Astrocyte (in vitro differentiated cells and primary cell): ENCODE results near the gene HIVEP2. TPM values are rescaled to one million over a fixed set of nuclear protein-coding genes. Genes with fewer than 3 reads are reported as not detected.

Experiments
- DNase-seq: peaks from one replicate; pipeline ENCODE4 v3.0.0-alpha.2; 2010; ENCODE audit warnings: low read depth
- FAIRE-seq: peaks from 2 replicates; lab custom pipeline; 2011; peaks lifted over from hg19 to GRCh38; lab: Jason Lieb, UNC
- H2AFZ ChIP-seq: 2 replicates; pipeline ENCODE4 v1.6.0; 2012; ENCODE audit warnings: low read depth, low read length, inconsistent platforms
- H3K27ac ChIP-seq: 2 replicates; pipeline ENCODE4 v1.5.1; 2011; ENCODE audit warnings: low read depth, low read length, inconsistent platforms
- H3K27me3 ChIP-seq: 2 replicates; pipeline ENCODE4 v1.6.0; 2011; ENCODE audit warnings: low read length, inconsistent platforms; ENCODE audit not compliant: insufficient read depth
- H3K36me3 ChIP-seq: 2 replicates; pipeline ENCODE4 v1.5.1; 2011; ENCODE audit warnings: low read length, inconsistent platforms; ENCODE audit not compliant: insufficient read depth
- H3K4me1 ChIP-seq: 2 replicates; pipeline ENCODE4 v1.5.1; 2011; ENCODE audit warnings: low read length, inconsistent platforms; ENCODE audit not compliant: insufficient read depth
- H3K4me2 ChIP-seq: 2 replicates; pipeline ENCODE4 v1.6.0; 2012; ENCODE audit warnings: low read length, inconsistent platforms
- H3K4me3 ChIP-seq: 2 replicates; pipeline ENCODE4 v1.5.1; 2011; ENCODE audit warnings: low read depth, mild to moderate bottlenecking, low read length, inconsistent platforms; ENCODE audit not compliant: insufficient read depth
- H3K79me2 ChIP-seq: 2 replicates; pipeline ENCODE4 v1.6.0; 2012; ENCODE audit warnings: mild to moderate bottlenecking, low read length, inconsistent platforms; ENCODE audit not compliant: insufficient read depth
- H3K9ac ChIP-seq: 2 replicates; pipeline ENCODE4 v1.6.0; 2012; ENCODE audit warnings: mild to moderate bottlenecking, low read length, inconsistent platforms
- H3K9me3 ChIP-seq: 2 replicates; pipeline ENCODE4 v1.5.1; 2012; ENCODE audit warnings: low read depth, mild to moderate bottlenecking, low read length, inconsistent platforms; ENCODE audit not compliant: insufficient read depth
- H4K20me1 ChIP-seq: 2 replicates; pipeline ENCODE4 v1.6.0; 2012; ENCODE audit warnings: low read length, inconsistent platforms; ENCODE audit not compliant: insufficient read depth
- H3K27ac Mint-ChIP-seq: one replicate; pipeline ENCODE4 v1.8.0; 2021; ENCODE audit warnings: mild to moderate bottlenecking, mixed read lengths; ENCODE audit not compliant: unreplicated experiment
- H3K27me3 Mint-ChIP-seq: one replicate; pipeline ENCODE4 v1.8.0; 2021; ENCODE audit warnings: low read depth, mixed read lengths; ENCODE audit not compliant: unreplicated experiment
- H3K36me3 Mint-ChIP-seq: one replicate; pipeline ENCODE4 v1.8.0; 2021; ENCODE audit warnings: low read depth, mixed read lengths; ENCODE audit not compliant: unreplicated experiment
- H3K4me1 Mint-ChIP-seq: one replicate; pipeline ENCODE4 v1.8.0; 2021; ENCODE audit warnings: low read depth, mixed read lengths; ENCODE audit not compliant: unreplicated experiment
- H3K4me3 Mint-ChIP-seq: one replicate; pipeline ENCODE4 v1.8.0; 2021; ENCODE audit warnings: mild to moderate bottlenecking, moderate library complexity, mixed read lengths; ENCODE audit not compliant: unreplicated experiment
- H3K9me3 Mint-ChIP-seq: one replicate; pipeline ENCODE4 v1.8.0; 2021; ENCODE audit warnings: mild to moderate bottlenecking, mixed read lengths; ENCODE audit not compliant: unreplicated experiment
- CTCF ChIP-seq: IDR thresholded peaks from 2 replicates; pipeline ENCODE4 v1.5.1; 2011; ENCODE audit warnings: low read depth, mild to moderate bottlenecking, inconsistent platforms, low read length, moderate library complexity; ENCODE audit not compliant: insufficient read depth
- EZH2 ChIP-seq: IDR thresholded peaks from 2 replicates; pipeline ENCODE4 v1.6.1; 2012; ENCODE audit warnings: mild to moderate bottlenecking, low read length, inconsistent platforms; ENCODE audit not compliant: insufficient read depth
- total RNA-seq: library from RNA; stranded (reverse); gene quantifications from 2 replicates; pipeline ENCODE4 v1.2.1, GENCODE V29; 2021

HIVEP2 gene
- total RNA-seq, 1 donor from 2014 or later = 21.2 TPM

DNA sequence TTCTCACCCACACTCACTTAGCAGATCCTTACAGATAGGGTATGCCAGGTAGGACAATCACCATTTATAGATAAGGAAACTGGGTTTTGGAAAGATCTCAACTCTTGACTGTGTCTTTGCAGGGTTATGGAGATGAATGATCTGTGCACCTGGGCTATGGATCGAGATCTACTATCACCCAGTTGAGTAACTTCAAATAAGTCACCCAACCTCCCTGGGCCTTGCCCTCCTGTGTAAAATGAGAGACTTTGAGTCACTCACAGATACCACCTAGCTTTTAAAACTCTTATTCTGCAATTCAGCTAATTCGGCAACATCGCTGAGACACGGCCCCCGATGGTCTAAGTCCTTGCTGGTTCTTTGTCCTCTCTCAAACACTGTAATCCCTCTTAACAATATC, 53.5 kb downstream of the HIVEP2 start:
- Histone ChIP-seq H3K27me3 (no peaks in the 10 kb centered on the region), H4K20me1 (peaks cover 7% of the 10 kb centered on the region), H3K36me3 (no peaks in the 10 kb centered on the region), H3K4me3 (no peak overlapping the region), H2AFZ (no peak overlapping the region), H3K4me1 (peaks cover 13% of the 10 kb centered on the region), H3K4me2 (no peak overlapping the region), H3K9ac (no peak overlapping the region), H3K9me3 (no peaks in the 10 kb centered on the region), H3K27ac (no peak overlapping the region), H3K79me2 (peaks cover 57% of the 10 kb centered on the region)
- Mint-ChIP-seq H3K4me3 (no peak overlapping the region), H3K27ac (no peak overlapping the region), H3K9me3 (no peaks in the 10 kb centered on the region), H3K27me3 (no peaks in the 10 kb centered on the region), H3K4me1 (peaks cover 20% of the 10 kb centered on the region), H3K36me3 (no peaks in the 10 kb centered on the region)
- DNase-seq = no peak
- FAIRE-seq = no peak
- TF ChIP-seq CTCF = no peak
- TF ChIP-seq EZH2 = no peak

- no peak overlapping the region for H3K27ac Mint-ChIP-seq
- FAIRE-seq (no peak), DNase-seq (no peak)
- Histone ChIP-seq H3K4me1 (peaks cover 35% of the 10 kb centered on the region), H3K79me2 (peaks cover 56% of the 10 kb centered on the region), H3K9ac (no peak overlapping the region), H3K27ac (no peak overlapping the region), H3K27me3 (no peaks in the 10 kb centered on the region), H3K4me2 (no peak overlapping the region), H3K4me3 (no peak overlapping the region), H2AFZ (no peak overlapping the region), H3K9me3 (no peaks in the 10 kb centered on the region), H3K36me3 (no peaks in the 10 kb centered on the region), H4K20me1 (peaks cover 7% of the 10 kb centered on the region)
- no peaks in the 10 kb centered on the region for H3K9me3 Mint-ChIP-seq
- H3K36me3 Mint-ChIP-seq = no peaks in the 10 kb centered on the region
- no peaks in the 10 kb centered on the region for H3K27me3 Mint-ChIP-seq
- TF ChIP-seq CTCF (no peak), EZH2 (no peak)
- no peak overlapping the region for H3K4me3 Mint-ChIP-seq
- peaks cover 45% of the 10 kb centered on the region for H3K4me1 Mint-ChIP-seq
These were observed 56.5 kb downstream of the HIVEP2 start for GRCh38 chr6:142888456-142888855.

DNA sequence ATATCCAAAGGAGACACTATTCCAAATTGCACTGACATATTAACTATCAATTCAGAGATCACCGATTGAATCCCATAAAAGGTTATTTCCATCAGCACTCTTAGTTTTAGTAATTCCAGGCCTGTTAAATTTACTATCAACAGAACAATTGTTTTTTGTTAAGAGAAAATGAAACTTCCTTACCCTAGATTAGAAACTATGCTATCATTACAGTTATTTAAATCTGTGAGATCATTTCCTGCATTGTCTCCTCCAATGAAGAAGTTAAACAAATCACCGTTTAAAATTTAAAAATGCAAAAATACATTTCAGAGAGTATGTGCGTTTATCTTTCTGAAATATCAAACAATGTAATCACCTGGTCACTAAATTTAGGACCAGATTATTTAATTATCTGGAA, 57.5 kb downstream of the HIVEP2 start:
- Histone ChIP-seq H3K79me2 (peaks cover 57% of the 10 kb centered on the region), H3K9ac (no peak overlapping the region), H3K36me3 (no peaks in the 10 kb centered on the region), H2AFZ (no peak overlapping the region), H3K9me3 (no peaks in the 10 kb centered on the region), H3K27ac (no peak overlapping the region), H3K4me1 (peaks cover 36% of the 10 kb centered on the region), H3K4me2 (no peak overlapping the region), H3K4me3 (no peak overlapping the region), H3K27me3 (no peaks in the 10 kb centered on the region), H4K20me1 (peaks cover under 1% of the 10 kb centered on the region)
- Mint-ChIP-seq H3K4me1 (peaks cover 50% of the 10 kb centered on the region), H3K9me3 (no peaks in the 10 kb centered on the region), H3K4me3 (no peak overlapping the region), H3K27me3 (no peaks in the 10 kb centered on the region), H3K36me3 (no peaks in the 10 kb centered on the region), H3K27ac (no peak overlapping the region)
- FAIRE-seq (no peak), DNase-seq (no peak)
- TF ChIP-seq CTCF = no peak
- TF ChIP-seq EZH2 = no peak
